HG02981 (cell line): Measurements from ENCODE around the gene ALPG.
"Not testable (repeated sequence)": the region's sequence is repeated elsewhere in the genome, so short reads cannot be mapped to it uniquely, and the experiment has no call there.

Source experiments
- ATAC-seq: cut with Tn5 transposase; IDR thresholded peaks from one replicate; pipeline ENCODE4 v1.9.1; 2021; ENCODE audit warnings: mild to moderate bottlenecking, moderate library complexity; ENCODE audit not compliant: unreplicated experiment

ALPG gene

DNA sequence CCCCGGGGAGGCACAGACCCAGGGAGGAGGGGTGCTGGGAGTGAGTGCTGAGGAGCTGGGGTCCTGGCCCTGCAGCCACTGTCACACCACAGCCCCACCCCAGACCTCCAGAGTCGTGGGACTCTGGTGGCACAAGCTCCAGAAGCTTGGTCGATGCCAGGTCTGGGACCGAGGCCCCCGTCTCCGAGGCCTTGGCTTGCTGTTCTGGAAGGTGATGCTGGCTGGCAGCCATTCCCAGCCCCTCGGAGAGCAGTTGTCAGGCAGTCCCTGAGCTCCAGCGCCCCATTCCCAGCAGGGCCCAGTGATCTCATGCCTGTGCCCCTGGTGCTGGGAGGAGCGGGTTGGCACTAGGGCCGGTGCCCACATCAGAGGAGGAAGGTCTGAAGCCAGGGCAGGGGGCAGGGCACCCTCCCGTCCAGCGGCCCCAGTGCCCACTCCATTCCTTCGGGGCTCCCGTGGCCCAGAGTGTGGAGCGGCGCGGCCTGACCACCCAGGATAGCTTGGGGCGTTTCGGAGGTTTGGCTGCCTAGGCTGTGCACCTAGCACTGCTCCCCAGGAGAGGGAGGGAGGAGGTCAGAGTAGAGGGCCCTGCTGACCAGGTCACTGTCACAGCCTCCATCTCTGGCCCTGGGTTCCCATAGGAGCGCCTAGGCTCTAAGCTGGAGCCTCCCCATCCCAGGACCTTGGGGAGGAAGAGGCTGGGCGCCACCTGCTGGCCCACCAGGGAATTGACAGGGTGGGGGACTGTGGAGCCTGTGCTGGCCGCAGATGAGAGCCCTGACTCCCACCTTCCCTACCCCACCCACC lies 32.5 kb downstream of the ALPG start:
- no peak for ATAC-seq

DNA sequence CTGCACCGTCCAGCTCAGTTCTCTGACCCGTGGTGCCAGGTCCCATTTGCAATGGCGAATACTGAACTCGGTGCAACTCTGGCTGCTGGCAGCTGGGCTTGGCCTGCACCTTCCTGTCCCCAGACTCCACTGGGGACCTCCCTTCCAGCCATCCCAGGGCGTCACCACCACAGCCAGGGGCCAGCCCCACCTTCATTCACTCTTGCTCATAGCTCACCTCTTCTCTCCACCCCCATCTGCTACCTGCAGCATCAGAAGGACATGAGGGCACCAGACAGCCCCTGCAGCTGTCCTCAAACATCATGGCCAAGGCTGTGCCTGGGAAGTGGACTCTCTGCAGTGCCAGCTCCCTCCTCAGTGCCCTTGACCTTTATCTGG lies 33.1 kb downstream of the ALPG start:
- ATAC-seq: no peak

DNA sequence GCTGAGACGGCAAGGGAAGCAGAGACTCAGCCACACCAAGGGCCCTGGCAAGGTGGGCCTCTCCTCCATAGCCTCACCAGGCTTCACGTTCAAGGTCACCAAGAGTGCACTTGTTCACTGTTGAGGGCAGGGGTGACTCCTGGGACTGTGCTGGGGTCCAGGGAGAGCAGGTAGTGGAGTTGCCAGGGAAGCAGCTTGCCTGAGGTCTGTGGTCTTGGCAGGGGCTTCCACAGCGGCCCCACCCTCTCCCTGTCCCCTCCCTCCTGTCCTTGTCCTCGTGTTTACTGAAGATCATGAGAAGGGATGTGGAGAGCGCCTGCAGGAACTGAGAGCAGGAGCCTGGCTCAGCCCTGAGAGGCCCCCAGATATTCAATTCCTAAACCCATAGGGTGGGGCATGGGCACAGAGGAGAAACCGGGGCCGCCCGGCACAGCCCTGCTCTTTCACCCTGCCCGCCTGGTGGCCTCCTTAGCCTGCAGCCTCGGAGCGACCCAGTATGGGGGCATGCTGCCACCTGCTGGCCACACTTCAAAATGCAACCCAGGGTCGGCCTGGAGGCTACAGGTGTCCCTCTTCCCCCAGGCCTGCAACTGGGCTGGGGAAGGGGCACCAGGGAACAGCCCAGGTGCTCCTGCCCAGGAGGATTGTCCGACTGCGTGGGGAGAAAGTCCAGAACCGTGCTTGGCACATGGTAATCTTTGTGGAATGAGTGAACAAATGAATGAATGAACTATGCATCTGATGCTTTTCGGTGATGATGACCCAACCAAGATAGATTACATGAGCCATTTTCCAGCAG lies 33.8 kb downstream of the ALPG start:
- peak; percentile 73 for ATAC-seq

- ATAC-seq: no peak
Observed at GRCh38 chr2:232441147-232441651, 34.6 kb downstream of the ALPG start.

- ATAC-seq: not testable (repeated sequence)
Observed at GRCh38 chr2:232441922-232442321, 35.3 kb downstream of the ALPG start.

- ATAC-seq: not testable (repeated sequence)
Observed at GRCh38 chr2:232442431-232442830, 35.8 kb downstream of the ALPG start.

DNA sequence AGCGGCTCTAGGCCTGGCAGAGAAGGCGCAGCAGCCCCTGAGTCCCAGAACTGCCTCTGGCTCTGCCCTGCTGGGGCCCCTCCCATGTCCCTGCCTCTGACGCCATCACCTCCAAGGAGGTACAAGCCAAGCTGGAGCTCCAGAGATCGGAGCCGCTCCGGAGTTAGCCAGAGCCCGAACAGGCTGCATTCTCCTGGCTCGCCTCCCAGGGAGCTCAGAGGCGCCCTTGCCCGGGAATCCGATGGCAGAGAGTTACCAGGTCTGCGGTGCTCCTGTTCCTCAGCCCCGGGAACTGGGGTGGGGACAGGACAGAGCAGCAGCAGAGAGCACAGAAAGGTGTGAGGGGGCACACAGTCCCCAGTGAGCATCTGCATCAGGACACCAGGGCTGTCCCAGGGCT lies 36.4 kb downstream of the ALPG start:
- not testable (repeated sequence) for ATAC-seq

DNA sequence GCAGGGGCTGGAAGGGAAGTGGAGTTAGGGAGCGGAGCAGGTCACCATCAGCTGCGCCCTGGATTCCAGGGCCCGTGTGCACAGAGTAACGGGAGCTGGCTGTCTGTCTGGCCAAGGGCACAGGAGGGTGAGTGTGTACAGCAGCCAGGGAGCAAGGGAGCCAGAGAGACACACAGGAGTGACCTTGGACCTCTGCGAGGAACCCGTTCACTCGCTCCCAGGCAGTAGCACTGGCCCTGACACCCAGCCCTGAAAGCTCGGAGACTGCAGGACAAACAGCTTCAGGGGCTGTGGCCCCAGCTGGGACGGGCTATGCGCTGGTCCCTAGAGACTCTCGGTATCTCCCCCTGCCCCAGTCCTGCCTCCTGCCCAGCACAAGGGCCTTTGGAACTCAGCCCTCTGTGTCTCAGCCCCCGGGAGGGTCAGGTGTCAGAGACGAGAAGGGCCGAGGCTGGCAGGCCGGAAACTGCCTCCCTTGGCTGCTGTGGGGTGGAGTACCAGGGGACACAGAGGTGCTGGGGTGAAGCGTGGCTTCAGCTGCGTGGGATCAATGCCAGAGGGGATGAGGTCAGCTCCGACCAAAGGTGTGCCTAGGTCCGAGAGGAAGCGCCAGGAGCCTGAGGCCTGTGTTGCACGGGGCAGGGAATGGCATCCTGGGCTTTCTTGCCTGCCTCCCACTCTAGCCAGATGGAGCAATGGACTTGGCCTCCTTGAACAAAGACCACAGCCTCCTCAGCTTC lies 37.2 kb downstream of the ALPG start:
- not testable (repeated sequence) for ATAC-seq

GRCh38 chr2:232444409-232445148 lies 37.9 kb downstream of the ALPG start:
- no peak for ATAC-seq

GRCh38 chr2:232445149-232445885 lies 38.7 kb downstream of the ALPG start:
- not testable (repeated sequence) for ATAC-seq

- ATAC-seq: not testable (repeated sequence)
Observed at GRCh38 chr2:232446266-232446777, 39.7 kb downstream of the ALPG start.

DNA sequence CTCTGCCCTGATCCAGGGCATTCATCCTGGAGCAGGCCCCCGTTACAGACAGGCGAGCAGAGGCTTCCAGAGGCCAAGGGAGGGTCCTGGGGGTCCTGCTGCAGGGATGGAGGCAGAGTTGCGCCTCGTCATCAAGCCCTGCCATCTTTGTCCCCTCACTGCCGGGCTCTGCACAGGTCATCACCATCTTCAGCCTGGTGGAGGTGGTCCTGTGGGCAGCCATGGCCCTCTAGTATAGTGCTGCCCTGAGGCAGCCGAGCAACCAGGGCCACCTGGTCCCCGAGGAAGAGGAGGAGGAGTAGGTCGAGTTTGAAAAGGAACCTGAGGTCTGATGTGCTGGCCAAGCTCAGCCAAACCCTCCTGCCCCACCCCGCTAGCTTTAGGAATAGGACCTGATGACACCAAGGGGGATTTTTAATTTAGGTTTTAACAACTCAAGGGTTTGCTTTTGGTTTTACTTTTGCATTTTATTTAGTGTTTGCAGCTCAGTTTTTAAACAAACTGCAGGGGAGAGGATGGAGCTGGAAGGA lies 40.5 kb downstream of the ALPG start:
- no peak for ATAC-seq

GRCh38 chr2:232447638-232448303 lies 41.1 kb downstream of the ALPG start:
- no peak for ATAC-seq

DNA sequence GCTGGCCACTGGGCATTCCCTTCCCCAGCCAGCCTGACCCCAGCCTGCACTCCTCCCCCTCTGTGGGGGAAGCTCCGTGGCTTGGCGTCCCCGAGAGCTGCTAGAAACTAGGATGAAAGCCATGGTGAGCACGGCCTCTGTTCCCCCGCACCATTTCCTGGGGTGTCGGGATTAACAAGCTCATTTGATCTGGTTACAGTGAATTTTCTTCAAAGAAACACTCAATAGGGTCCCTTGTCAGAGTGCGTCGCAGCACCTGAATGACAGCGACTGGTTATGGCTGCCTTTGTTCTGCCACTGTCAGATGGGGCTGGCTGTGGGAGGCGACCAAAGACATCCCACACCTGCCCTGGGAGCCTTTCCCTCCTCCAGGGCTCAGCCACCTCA lies 41.7 kb downstream of the ALPG start:
- ATAC-seq: no peak

DNA sequence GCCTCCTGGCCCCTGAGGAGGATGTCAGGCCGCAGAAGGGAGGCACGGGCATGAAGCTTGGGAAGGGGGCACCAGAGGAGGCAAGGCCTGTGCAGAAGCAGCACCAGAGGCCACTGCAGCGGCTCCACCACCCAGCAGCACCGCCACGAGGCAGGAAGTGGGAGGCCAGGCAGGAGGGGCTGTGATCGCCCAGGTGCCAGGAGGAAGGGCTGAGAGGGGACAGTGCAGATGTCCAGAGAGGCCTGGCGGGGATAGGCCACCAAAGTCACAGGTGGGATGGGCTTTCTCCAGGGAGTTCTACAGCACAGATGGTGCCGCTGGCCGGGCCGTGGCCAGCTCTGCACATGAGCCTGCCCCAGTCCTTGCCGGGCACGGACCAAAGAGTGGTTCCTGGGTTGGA lies 43.3 kb downstream of the ALPG start:
- ATAC-seq: no peak

- ATAC-seq: not testable (repeated sequence)
Observed at GRCh38 chr2:232451645-232452044, 45.0 kb downstream of the ALPG start.

DNA sequence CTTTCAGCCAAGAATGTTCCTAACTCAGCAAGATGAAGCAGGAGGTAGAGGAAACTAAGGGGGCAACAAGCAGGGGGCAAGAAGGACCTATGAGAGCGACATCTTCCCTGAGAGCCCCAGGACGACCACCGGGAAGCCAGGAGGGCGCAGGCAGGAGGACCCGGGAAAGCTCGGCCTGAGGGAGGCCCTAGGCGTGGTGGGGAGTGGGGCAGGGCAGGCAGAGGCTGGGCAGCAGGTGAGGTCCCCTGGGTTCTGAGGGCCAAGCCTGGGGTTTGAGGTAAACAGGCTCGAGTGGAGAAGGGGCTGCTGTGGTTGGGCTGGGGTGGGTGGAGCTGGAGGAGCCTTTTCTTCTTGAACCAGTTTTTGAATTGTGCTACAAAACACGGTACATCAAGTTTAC lies 48.0 kb downstream of the ALPG start:
- ATAC-seq: no peak

- no peak for ATAC-seq
Observed at GRCh38 chr2:232455426-232456255, 49.0 kb downstream of the ALPG start, which contains the start of gene ALPI. TSS of gene ALPI (plus strand) at chr2:232456153. CDS start at chr2:232456200, 47 bp downstream.
